Measurements from ENCODE around the gene TMEM37. TPM values are rescaled to one million over a fixed set of nuclear protein-coding genes. Genes with fewer than 3 reads are reported as not detected.

Gene TMEM37
- total RNA-seq, 6 experiments from 2014 or later = not detected

GRCh38 chr2:119475225-119475856 is 43.7 kb downstream of the TMEM37 start:
- H3K36me3 Mint-ChIP-seq (ENCODE audit: low read depth) = no peaks in the 10 kb centered on the region
- no peaks in the 10 kb centered on the region for H3K4me1 Mint-ChIP-seq (ENCODE audit: low read depth)
- no peak overlapping the region for H3K27ac Mint-ChIP-seq
- H3K27me3 Mint-ChIP-seq (ENCODE audit: insufficient read depth) = peaks cover 20% of the 10 kb centered on the region
- H3K4me3 Mint-ChIP-seq = no peak overlapping the region
- DNase-seq = no peak
- TF ChIP-seq CTCF (IDR thresholded peaks at IDR 0.05) = no peak
- no peaks in the 10 kb centered on the region for H3K9me3 Mint-ChIP-seq

GRCh38 chr2:119475857-119476244 is 44.2 kb downstream of the TMEM37 start:
- no peak for TF ChIP-seq CTCF (IDR thresholded peaks at IDR 0.05)
- H3K4me1 Mint-ChIP-seq (ENCODE audit: low read depth) = no peaks in the 10 kb centered on the region
- no peaks in the 10 kb centered on the region for H3K9me3 Mint-ChIP-seq
- H3K27me3 Mint-ChIP-seq (ENCODE audit: insufficient read depth) = peaks cover 20% of the 10 kb centered on the region
- no peak overlapping the region for H3K4me3 Mint-ChIP-seq
- H3K36me3 Mint-ChIP-seq (ENCODE audit: low read depth) = no peaks in the 10 kb centered on the region
- no peak overlapping the region for H3K27ac Mint-ChIP-seq
- DNase-seq = no peak

- H3K4me1 Mint-ChIP-seq (ENCODE audit: low read depth) = no peaks in the 10 kb centered on the region
- H3K4me3 Mint-ChIP-seq = no peak overlapping the region
- peak; percentile 24 for DNase-seq
- no peaks in the 10 kb centered on the region for H3K36me3 Mint-ChIP-seq (ENCODE audit: low read depth)
- H3K27me3 Mint-ChIP-seq (ENCODE audit: insufficient read depth) = peaks cover 23% of the 10 kb centered on the region
- no peaks in the 10 kb centered on the region for H3K9me3 Mint-ChIP-seq
- TF ChIP-seq CTCF (IDR thresholded peaks at IDR 0.05) = peak; percentile 98
- H3K27ac Mint-ChIP-seq = no peak overlapping the region
Measured at GRCh38 chr2:119476301-119477112, 44.9 kb downstream of the TMEM37 start.

- Mint-ChIP-seq H3K4me3 (no peak overlapping the region), H3K4me1 (ENCODE audit: low read depth) (no peaks in the 10 kb centered on the region), H3K36me3 (ENCODE audit: low read depth) (no peaks in the 10 kb centered on the region), H3K27ac (no peak overlapping the region), H3K27me3 (ENCODE audit: insufficient read depth) (peaks cover 26% of the 10 kb centered on the region), H3K9me3 (no peaks in the 10 kb centered on the region)
- no peak for DNase-seq
- no peak for TF ChIP-seq CTCF (IDR thresholded peaks at IDR 0.05)
Measured at GRCh38 chr2:119477113-119477505, 45.5 kb downstream of the TMEM37 start.

- Mint-ChIP-seq H3K4me3 (no peak overlapping the region), H3K36me3 (ENCODE audit: low read depth) (no peaks in the 10 kb centered on the region), H3K27ac (no peak overlapping the region), H3K4me1 (ENCODE audit: low read depth) (no peaks in the 10 kb centered on the region), H3K9me3 (no peaks in the 10 kb centered on the region), H3K27me3 (ENCODE audit: insufficient read depth) (peaks cover 26% of the 10 kb centered on the region)
- no peak for DNase-seq
- no peak for TF ChIP-seq CTCF (IDR thresholded peaks at IDR 0.05)
Measured at GRCh38 chr2:119478188-119478977, 46.7 kb downstream of the TMEM37 start.
